Stimulated activated memory B cell treated with anti-CD40 and anti-IgM and Interleukin-4, amounts not matched to agents 10 μg/mL and 1 μg/mL and 100 μg/mL, for 72 hours (primary cell): Measurements from ENCODE around the gene ANGPT4.

ENCODE experiments used
- ATAC-seq: fragments of 150-1000 bp; cut with Tn5 transposase; 2 replicates; pipeline ENCODE4 v1.10.0; 2021
- H3K27ac Mint-ChIP-seq: one replicate; pipeline ENCODE4 v1.8.0; 2022; ENCODE audit warnings: mild to moderate bottlenecking, mixed read lengths
- H3K27me3 Mint-ChIP-seq: one replicate; pipeline ENCODE4 v1.8.0; 2022; ENCODE audit warnings: mixed read lengths
- H3K36me3 Mint-ChIP-seq: one replicate; pipeline ENCODE4 v1.8.0; 2022; ENCODE audit warnings: mixed read lengths
- H3K4me1 Mint-ChIP-seq: one replicate; pipeline ENCODE4 v1.8.0; 2022; ENCODE audit warnings: mixed read lengths
- H3K4me3 Mint-ChIP-seq: one replicate; pipeline ENCODE4 v1.8.0; 2022; ENCODE audit warnings: mild to moderate bottlenecking, moderate library complexity, mixed read lengths
- H3K9me3 Mint-ChIP-seq: one replicate; pipeline ENCODE4 v1.8.0; 2022; ENCODE audit warnings: mixed read lengths

The ANGPT4 gene

DNA sequence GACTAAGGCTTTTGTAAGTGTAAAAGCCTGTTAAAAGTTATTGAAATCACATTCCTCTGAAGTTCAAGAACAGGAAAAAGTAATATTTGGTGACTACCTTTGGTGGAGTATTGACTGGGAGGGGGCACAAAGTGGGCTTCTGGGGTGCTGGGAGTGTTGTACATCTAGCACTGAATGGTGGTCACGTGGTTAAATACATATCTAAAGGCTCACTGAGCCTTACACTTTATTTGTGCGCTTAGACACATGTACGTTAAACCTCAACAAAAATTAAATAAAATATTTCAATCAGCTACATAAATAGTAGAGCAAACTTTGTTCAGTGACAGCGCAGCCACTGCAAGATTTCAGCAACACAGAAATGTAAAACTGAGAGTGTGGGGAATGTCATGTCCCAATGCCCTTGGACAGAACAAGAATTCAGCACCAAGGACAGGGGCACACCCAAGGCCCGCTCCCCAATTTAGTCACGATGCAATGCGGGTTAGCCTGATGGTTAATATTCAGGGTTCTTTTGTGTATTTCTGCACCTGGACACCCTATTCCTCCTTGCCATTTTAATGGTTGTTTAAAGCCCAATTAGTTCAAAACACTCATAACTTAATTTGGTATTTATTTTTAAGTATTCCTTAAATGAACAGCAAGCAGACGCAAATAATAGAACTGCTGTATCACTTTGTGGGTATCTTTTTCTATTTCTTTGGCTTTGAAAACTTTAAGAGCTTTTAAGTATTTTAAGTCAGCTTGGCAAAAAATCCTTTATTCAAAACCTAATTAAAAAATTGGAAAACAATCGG is 37.4 kb downstream of the ANGPT4 start:
- H3K27me3 Mint-ChIP-seq: peaks cover 14% of the 10 kb centered on the region
- no peaks in the 10 kb centered on the region for H3K36me3 Mint-ChIP-seq
- no peaks in the 10 kb centered on the region for H3K9me3 Mint-ChIP-seq
- H3K4me3 Mint-ChIP-seq: no peak overlapping the region
- peaks cover 9% of the 10 kb centered on the region for H3K4me1 Mint-ChIP-seq
- no peak overlapping the region for H3K27ac Mint-ChIP-seq
- ATAC-seq: no peak

DNA sequence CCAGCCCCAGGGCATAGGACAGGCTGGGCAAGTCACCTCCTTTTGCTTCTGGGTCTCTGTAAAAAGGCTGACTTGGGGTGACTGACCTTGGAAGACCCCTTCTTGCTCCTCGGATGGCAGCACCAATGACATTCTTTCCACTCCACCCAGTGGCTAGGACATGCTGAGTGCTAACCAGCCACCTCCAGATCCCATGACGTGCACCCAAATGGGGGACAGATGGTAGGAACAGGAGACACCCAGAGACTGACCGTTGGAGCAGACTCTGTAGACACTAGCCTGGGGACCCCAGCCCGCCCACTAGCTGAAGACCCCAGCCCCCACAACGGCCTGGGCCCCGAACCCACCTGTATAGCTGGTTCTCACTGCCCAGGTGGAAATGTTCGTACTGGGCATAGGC is 38.3 kb downstream of the ANGPT4 start:
- Mint-ChIP-seq H3K4me3 (no peak overlapping the region), H3K36me3 (no peaks in the 10 kb centered on the region), H3K9me3 (no peaks in the 10 kb centered on the region), H3K27ac (no peak overlapping the region), H3K4me1 (peaks cover 14% of the 10 kb centered on the region), H3K27me3 (peaks cover 20% of the 10 kb centered on the region)
- ATAC-seq: no peak

DNA sequence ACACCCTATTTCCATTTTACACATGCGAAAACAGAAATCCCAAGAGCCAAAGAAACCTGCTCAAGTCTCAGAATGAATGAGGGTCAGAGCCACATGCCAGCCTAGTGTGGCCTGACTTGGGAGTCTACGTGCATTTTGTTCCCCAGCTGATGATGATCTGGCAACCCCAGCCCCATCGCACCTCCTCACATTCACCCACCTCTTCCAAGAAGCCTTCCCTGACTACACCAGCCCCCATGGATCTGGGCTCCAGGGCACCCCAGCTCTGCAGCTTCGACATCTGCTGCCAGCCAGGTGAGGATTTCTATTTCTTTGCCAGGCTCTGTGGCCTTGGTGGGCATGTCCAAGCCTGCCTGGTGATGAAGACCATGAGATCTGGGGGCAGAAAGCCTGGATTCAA is 41.0 kb downstream of the ANGPT4 start:
- H3K4me3 Mint-ChIP-seq: no peak overlapping the region
- peaks cover 21% of the 10 kb centered on the region for H3K27me3 Mint-ChIP-seq
- no peaks in the 10 kb centered on the region for H3K36me3 Mint-ChIP-seq
- H3K27ac Mint-ChIP-seq: no peak overlapping the region
- ATAC-seq: no peak
- H3K9me3 Mint-ChIP-seq: no peaks in the 10 kb centered on the region
- H3K4me1 Mint-ChIP-seq: peaks cover 8% of the 10 kb centered on the region

DNA sequence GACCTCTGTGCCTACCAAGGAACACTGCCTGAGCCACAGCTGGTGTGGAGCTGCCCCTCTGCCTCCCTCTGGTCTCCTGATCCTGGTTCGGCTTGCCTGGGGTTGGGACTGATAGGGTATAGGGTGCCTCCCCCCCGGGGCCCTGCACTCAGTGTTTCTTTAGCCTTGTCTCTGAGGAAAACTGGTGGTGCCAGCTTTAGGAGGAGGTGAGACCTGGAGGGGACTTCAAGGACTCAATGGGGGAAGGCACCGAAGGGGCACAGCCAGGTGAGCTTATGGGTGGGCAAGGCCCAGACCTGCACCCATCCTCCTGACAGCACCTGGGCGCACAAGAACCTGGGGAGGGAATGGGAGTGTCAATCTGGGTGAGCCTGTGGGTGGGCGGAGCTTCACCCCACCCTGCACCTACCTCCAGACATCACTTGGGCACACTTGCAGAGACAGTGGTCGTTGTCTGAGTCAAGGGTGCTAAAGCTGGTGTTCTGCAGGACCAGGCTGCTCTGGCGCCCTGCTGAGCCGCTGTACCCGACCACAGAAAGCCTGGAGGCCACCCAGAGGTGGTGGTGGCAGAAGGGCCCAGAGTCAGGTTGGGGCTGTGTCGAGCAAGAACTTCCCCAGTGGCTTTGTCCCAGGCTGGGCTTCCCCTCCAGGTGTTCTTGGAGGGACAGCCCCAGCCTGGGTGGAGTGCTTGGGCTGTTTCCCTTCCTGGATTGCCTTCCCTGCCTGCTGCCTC is 42.1 kb downstream of the ANGPT4 start:
- H3K4me1 Mint-ChIP-seq: peaks cover 8% of the 10 kb centered on the region
- peaks cover 31% of the 10 kb centered on the region for H3K27me3 Mint-ChIP-seq
- H3K9me3 Mint-ChIP-seq: no peaks in the 10 kb centered on the region
- no peak overlapping the region for H3K4me3 Mint-ChIP-seq
- no peak overlapping the region for H3K27ac Mint-ChIP-seq
- H3K36me3 Mint-ChIP-seq: no peaks in the 10 kb centered on the region
- no peak for ATAC-seq

DNA sequence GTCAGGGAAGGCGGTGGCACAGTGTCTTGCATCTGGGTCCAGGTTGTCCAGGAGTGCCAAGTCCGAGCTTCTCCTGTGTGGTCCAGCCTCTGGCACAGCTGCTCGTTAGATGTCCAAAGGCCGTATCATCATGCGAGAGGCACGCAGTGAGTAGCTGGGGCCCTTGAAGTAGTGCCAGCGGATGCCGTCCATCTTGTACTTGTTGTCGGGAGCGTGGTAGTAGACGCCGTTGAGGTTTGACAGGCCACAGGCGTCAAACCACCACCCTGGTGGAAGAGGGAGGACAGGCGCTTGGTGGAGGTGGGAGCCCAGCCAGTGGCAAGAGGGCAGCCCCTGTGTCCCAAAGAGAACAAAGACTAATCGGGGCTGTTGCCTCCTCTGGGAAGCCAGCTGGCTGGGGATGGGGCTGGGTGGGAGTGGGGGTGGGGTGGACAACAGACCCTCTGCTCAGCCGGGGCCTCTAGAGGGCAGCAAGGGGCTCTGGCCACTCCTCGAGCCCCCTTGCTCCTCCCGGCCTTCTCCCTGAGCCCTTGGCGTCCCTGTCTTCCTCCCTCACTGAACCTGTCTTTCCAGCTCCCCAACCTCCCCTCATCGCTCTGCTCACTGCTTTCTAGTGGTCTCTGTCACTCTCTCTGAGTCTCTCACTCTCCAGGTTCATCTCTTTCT is 43.1 kb downstream of the ANGPT4 start:
- H3K9me3 Mint-ChIP-seq: no peaks in the 10 kb centered on the region
- no peak for ATAC-seq
- H3K4me1 Mint-ChIP-seq: peaks cover 8% of the 10 kb centered on the region
- H3K36me3 Mint-ChIP-seq: no peaks in the 10 kb centered on the region
- no peak overlapping the region for H3K4me3 Mint-ChIP-seq
- H3K27ac Mint-ChIP-seq: no peak overlapping the region
- peaks cover 31% of the 10 kb centered on the region for H3K27me3 Mint-ChIP-seq

DNA sequence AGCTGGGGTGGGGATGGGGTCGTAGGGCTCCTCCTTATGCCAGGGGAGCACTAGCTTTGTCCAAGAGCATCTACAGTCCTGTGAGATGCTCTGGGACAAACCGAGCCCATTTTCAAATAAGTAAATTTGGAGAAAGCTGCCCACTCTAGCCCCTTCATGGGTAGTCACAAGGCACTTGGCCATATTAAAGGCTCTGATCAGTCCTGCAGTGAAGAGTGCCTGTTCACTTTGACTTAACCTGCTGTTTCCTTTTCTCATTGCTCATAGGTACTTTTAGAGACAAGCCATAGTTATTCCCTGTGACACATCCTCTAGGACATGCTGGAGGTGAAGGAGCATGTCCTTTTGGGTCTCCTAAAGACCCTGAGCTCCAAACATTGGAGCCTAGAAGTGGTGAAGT is 44.2 kb downstream of the ANGPT4 start:
- Mint-ChIP-seq H3K27ac (no peak overlapping the region), H3K4me3 (no peak overlapping the region), H3K36me3 (no peaks in the 10 kb centered on the region), H3K4me1 (peaks cover 8% of the 10 kb centered on the region), H3K9me3 (no peaks in the 10 kb centered on the region), H3K27me3 (peaks cover 31% of the 10 kb centered on the region)
- no peak for ATAC-seq

DNA sequence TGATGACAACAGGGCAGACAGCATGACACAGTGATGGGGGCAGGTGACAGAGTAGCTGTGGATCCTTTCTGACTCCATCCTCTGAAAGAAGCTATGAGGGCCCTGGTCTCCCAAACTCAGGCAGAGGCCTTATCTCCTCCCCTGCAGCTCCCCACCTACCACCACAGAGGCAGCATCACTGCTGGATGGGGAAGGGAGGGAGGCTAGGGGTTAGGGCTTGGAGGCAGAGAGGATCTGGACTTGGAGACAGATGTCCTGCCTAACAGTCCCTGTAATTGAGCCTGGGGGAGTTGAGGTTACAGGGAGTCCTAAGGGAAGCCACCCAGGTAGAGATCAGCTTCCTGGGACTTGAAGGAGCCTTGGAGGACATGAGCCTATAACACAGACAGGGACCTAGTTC is 44.7 kb downstream of the ANGPT4 start:
- H3K27ac Mint-ChIP-seq: no peak overlapping the region
- no peaks in the 10 kb centered on the region for H3K36me3 Mint-ChIP-seq
- H3K4me3 Mint-ChIP-seq: no peak overlapping the region
- peaks cover 8% of the 10 kb centered on the region for H3K4me1 Mint-ChIP-seq
- no peaks in the 10 kb centered on the region for H3K9me3 Mint-ChIP-seq
- H3K27me3 Mint-ChIP-seq: peaks cover 31% of the 10 kb centered on the region
- no peak for ATAC-seq

DNA sequence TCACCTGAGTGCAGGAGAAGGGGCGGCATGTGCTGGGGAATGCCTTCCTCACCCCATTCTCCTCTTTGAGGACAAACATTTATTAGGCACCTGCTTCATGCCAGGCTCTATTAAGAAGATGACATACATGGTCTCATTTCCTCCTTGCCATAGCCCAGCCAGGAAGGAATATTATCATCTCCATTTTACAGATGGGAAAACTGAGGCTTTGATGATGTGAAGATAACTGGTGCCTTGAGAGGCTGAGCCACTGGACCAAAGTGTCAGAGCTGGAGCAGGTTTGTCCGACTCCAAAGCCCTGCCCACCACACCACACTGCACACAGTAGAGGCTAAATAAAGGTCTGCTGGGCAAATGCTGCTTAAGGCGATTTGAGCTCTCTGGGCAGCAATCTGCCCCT is 45.4 kb downstream of the ANGPT4 start:
- Mint-ChIP-seq H3K4me3 (no peak overlapping the region), H3K36me3 (no peaks in the 10 kb centered on the region), H3K9me3 (no peaks in the 10 kb centered on the region), H3K27ac (no peak overlapping the region), H3K4me1 (peaks cover 8% of the 10 kb centered on the region), H3K27me3 (peaks cover 29% of the 10 kb centered on the region)
- ATAC-seq: no peak

DNA sequence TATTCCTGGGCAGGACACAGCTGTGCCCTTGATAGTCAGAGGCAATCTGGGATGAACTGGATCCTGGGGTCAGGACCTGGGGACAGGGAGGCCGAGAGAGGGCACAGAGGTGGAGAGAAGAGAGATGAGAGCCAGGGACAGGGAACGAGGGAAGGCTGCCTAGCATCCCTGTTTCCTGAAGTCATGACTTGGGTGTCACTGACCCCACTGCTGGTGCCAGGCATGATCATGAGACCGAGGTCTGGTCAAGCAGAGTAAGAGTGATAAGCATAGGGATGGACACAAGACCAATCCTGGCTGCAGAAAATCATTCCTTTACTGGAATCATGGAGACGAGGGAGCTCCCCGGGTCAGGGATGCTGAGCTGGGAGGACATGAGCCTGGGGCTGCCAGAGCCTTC is 46.5 kb downstream of the ANGPT4 start:
- Mint-ChIP-seq H3K27me3 (peaks cover 23% of the 10 kb centered on the region), H3K9me3 (no peaks in the 10 kb centered on the region), H3K4me1 (peaks cover 8% of the 10 kb centered on the region), H3K36me3 (no peaks in the 10 kb centered on the region), H3K4me3 (no peak overlapping the region), H3K27ac (no peak overlapping the region)
- ATAC-seq: no peak

DNA sequence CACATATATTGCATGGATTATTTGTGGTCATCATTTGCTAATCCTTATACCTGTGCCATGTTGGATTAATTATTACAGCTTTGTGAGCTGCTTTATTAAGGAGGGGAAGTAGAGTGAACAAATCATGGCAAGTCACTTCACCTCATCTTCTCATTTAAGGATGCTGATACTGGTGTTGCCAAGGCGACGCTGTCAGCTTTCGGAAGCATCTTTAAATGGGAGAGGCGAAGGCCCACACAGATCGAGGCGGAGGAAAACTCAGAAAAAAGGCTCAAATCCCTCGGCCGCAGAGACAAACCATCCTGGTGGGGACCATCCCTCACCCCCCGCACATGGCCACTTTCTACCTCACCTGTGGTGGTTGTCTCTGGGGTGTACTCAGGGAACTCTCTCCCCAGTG is 47.9 kb downstream of the ANGPT4 start:
- Mint-ChIP-seq H3K4me3 (no peak overlapping the region), H3K27me3 (peaks cover 15% of the 10 kb centered on the region), H3K9me3 (no peaks in the 10 kb centered on the region), H3K4me1 (peaks cover 1% of the 10 kb centered on the region), H3K27ac (no peak overlapping the region), H3K36me3 (no peaks in the 10 kb centered on the region)
- ATAC-seq: no peak

DNA sequence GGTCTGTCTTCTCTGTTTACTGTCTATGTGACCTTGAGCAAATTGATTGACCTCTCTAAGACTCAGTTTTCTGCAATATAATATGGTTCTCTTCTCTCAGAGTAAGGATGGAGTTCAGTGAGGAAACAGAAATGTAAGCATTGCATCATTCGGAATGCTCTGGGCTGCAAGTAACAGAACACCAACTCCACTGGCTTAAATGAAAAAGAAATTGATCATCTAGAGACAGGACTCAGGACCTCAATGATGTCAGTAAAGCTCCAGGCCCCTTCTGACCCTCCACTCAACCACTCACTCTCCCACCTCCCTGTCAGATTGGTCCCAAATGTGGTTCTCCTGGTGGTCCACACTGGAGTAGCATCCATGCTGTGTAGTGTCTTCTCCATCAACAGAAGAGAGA is 50.7 kb downstream of the ANGPT4 start:
- Mint-ChIP-seq H3K4me1 (no peaks in the 10 kb centered on the region), H3K27me3 (peaks cover 11% of the 10 kb centered on the region), H3K4me3 (no peak overlapping the region), H3K9me3 (no peaks in the 10 kb centered on the region), H3K36me3 (no peaks in the 10 kb centered on the region), H3K27ac (no peak overlapping the region)
- no peak for ATAC-seq

DNA sequence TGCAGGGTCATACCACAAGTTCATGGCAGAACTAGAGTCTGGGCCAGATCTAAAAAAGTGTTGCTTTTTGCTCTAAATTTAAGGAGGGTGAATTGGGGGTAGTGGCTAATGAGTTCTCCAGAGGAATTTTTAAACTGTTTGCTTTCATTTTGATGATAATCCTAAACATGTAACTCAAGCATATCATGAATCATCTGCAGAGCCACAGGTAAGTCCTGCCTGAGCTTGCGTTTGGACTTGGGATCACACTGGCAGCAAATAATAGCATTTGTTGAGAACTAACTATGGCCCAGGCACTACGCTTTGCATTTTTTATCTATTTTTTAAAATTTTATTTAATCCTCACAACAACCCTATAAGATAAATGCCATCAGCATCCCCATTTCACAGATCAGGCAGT is 55.2 kb downstream of the ANGPT4 start:
- Mint-ChIP-seq H3K27ac (no peak overlapping the region), H3K36me3 (no peaks in the 10 kb centered on the region), H3K4me1 (peaks cover 8% of the 10 kb centered on the region), H3K4me3 (no peak overlapping the region), H3K9me3 (no peaks in the 10 kb centered on the region), H3K27me3 (no peaks in the 10 kb centered on the region)
- no peak for ATAC-seq

DNA sequence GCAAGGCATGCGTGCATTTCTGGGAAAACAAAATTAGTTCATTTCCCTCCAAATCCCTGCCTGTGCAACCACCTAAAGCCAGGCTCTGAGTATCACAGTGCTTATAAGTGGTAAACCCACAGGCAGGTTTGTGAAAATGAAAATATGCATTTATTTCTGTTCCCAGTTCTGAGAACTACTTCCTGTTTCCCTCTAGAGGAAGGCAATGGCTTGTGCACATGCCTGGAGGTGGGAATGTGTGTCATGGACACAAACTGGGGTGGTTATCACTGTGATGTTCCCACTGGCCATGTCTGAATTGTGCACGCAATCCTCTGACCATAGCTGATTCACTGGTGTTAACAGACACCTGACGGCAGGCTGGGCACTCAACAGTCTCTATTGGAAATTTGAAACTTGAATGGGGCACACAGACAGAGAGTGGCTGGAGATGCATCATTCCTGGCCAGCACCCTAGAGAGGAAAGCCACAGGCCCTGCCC is 56.3 kb downstream of the ANGPT4 start:
- no peaks in the 10 kb centered on the region for H3K27me3 Mint-ChIP-seq
- peaks cover 8% of the 10 kb centered on the region for H3K4me1 Mint-ChIP-seq
- H3K4me3 Mint-ChIP-seq: no peak overlapping the region
- no peak for ATAC-seq
- H3K27ac Mint-ChIP-seq: no peak overlapping the region
- H3K9me3 Mint-ChIP-seq: no peaks in the 10 kb centered on the region
- no peaks in the 10 kb centered on the region for H3K36me3 Mint-ChIP-seq

DNA sequence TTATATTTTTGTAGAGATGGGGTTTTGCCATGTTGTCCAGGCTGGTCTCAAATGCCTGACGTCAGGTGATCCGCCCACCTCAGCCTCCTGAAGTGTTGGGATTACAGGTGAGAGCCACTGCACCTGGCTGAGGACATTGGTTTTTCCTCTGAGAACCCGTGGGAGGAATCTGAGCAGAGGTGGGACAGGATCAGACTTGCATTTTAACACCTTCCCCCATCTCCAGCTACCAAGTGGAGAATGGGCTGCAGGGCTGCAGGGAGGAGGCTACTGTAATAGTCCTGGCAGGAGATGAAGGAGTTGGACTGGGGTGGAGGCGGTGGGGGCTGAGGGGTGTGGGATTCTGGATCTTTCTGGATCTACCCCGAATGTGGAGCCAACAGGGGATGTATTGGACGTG is 58.1 kb downstream of the ANGPT4 start:
- H3K27ac Mint-ChIP-seq: no peak overlapping the region
- peaks cover 19% of the 10 kb centered on the region for H3K4me1 Mint-ChIP-seq

DNA sequence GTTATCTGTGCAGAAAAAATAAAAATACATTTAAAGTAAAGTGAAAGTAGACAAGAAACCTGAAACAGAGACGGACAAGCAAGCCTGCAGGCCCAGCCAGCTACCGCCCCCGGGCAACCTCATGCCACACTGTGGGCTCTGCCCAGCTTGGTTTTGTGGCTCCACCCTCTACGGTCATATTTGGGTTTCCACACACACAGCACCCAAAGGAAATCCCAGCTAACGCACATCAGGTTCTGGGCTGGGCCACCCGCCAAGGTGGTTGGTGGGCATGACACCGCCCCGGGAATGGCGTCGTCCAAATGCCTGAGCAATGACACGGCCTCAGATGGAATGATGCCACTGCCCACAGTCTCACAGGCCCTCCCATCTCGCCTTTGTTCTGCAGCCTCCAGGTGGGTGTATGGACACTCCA is 59.8 kb downstream of the ANGPT4 start:
- Mint-ChIP-seq H3K36me3 (peaks cover 6% of the 10 kb centered on the region), H3K9me3 (peaks cover 3% of the 10 kb centered on the region), H3K4me3 (no peak overlapping the region), H3K27ac (no peak overlapping the region), H3K27me3 (no peaks in the 10 kb centered on the region), H3K4me1 (peaks cover 20% of the 10 kb centered on the region)
- no peak for ATAC-seq

More for the DNA sequence above, 58.1 kb downstream of the ANGPT4 start:
- Mint-ChIP-seq H3K36me3 (peaks cover 5% of the 10 kb centered on the region), H3K9me3 (peaks cover 3% of the 10 kb centered on the region), H3K4me3 (no peak overlapping the region), H3K27me3 (no peaks in the 10 kb centered on the region)
- no peak for ATAC-seq
